Effector memory CD4-positive, alpha-beta T cell (primary cell): ENCODE measurements around the gene MNAT1.
"Not testable (repeated sequence)": the region's sequence is repeated elsewhere in the genome, so short reads cannot be mapped to it uniquely, and the experiment has no call there.

Experiments used
- DNase-seq, 3 donors: peaks; one replicate each; pipeline ENCODE4 v3.0.0-alpha.2; 2020
- H3K27ac ChIP-seq: 2 replicates; pipeline ENCODE4 v1.7.0; 2013; ENCODE audit warnings: mild to moderate bottlenecking, low read length, moderate library complexity; ENCODE audit not compliant: insufficient read depth, poor library complexity, severe bottlenecking
- H3K27me3 ChIP-seq: replicated peaks from 2 replicates; pipeline ENCODE4 v1.7.0; 2013; ENCODE audit warnings: mild to moderate bottlenecking, low read length; ENCODE audit not compliant: insufficient read depth, control insufficient read depth, poor library complexity, severe bottlenecking
- H3K36me3 ChIP-seq: 2 replicates; pipeline ENCODE4 v1.7.0; 2013; ENCODE audit warnings: mild to moderate bottlenecking, low read length, moderate library complexity; ENCODE audit not compliant: control insufficient read depth, insufficient read depth
- H3K4me1 ChIP-seq: 2 replicates; pipeline ENCODE4 v1.7.0; 2013; ENCODE audit warnings: low read length, mild to moderate bottlenecking; ENCODE audit not compliant: control insufficient read depth, insufficient read depth, poor library complexity, severe bottlenecking
- H3K4me3 ChIP-seq: 2 replicates; pipeline ENCODE4 v1.7.0; 2013; ENCODE audit warnings: low read length, low read depth, mild to moderate bottlenecking; ENCODE audit not compliant: insufficient read depth, poor library complexity, severe bottlenecking
- H3K9me3 ChIP-seq: 2 replicates; pipeline ENCODE4 v1.7.0; 2013; ENCODE audit warnings: mild to moderate bottlenecking, low read length, moderate library complexity; ENCODE audit not compliant: control insufficient read depth

MNAT1 gene

DNA sequence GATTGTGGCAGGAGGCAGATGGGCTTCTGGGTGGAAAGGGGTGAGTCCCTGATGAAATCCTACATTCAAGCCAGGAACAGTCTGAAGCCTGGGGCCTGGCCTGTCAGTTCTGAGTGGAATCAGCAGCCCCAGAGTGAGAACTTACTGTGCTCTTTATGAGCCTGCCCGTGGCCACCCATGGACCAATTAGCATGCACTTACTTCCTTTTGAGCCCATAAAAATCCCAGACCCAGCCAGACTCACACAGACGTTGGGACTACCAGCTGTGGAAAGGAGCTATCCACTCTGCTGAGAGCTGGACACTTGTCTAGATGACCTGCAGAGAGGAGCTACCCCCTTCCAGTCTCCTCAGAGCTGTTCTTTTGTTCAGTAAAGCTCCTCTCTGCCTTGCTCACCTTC is 104.5 kb downstream of the MNAT1 start:
- no peaks in the 10 kb centered on the region for H3K27me3 ChIP-seq
- peaks cover 7% of the 10 kb centered on the region for H3K36me3 ChIP-seq
- no peaks in the 10 kb centered on the region for H3K9me3 ChIP-seq
- DNase-seq, result no peak
- no peak overlapping the region for H3K4me3 ChIP-seq
- no peaks in the 10 kb centered on the region for H3K4me1 ChIP-seq
- no peak overlapping the region for H3K27ac ChIP-seq

DNA sequence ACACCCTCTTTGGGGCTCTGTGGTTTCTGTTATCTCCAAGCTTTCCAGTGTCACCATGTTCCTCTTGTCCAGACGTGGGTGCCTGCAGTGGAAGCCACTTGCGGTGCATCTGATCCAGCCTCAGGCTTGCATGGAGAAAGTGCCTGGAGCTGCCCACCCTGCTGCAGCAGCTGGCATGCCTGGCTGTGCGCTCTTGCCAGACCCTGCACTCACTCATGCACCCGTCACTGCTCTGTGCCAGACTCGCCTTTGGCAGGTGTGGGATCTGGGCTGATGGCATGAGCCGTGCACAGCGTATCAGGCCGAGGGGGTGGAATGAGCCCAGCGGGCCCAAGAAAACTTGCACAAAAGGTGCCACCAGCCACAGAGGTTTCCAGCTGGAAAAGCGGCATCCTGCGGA is 105.1 kb downstream of the MNAT1 start:
- no peaks in the 10 kb centered on the region for H3K9me3 ChIP-seq
- H3K27ac ChIP-seq, result no peak overlapping the region
- H3K27me3 ChIP-seq, result no peaks in the 10 kb centered on the region
- peaks cover 7% of the 10 kb centered on the region for H3K36me3 ChIP-seq
- DNase-seq, result no peak
- H3K4me3 ChIP-seq, result no peak overlapping the region
- H3K4me1 ChIP-seq, result no peaks in the 10 kb centered on the region

DNA sequence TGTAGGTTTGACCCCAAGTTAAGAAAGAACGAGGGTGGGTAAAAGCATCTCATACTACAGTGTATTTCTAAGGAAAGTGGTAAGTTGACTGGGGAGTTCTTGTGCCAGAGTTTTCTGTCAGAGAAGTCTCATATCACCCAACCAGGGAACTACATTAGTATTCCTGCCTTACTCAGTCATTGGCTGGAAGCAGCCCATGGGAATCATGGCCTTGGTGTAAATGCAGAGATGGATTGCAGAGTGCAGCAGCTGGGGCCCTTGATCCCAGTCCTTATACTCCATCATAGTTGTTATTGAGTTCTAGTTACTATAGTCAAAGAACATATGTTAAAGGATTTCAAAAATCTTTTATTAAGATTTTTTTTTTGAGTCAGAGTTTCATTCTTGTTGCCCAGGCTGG is 105.8 kb downstream of the MNAT1 start:
- Histone ChIP-seq H3K27me3 (no peaks in the 10 kb centered on the region), H3K9me3 (no peaks in the 10 kb centered on the region), H3K4me3 (no peak overlapping the region), H3K36me3 (peaks cover 7% of the 10 kb centered on the region), H3K4me1 (no peaks in the 10 kb centered on the region), H3K27ac (no peak overlapping the region)
- DNase-seq, result no peak

DNA sequence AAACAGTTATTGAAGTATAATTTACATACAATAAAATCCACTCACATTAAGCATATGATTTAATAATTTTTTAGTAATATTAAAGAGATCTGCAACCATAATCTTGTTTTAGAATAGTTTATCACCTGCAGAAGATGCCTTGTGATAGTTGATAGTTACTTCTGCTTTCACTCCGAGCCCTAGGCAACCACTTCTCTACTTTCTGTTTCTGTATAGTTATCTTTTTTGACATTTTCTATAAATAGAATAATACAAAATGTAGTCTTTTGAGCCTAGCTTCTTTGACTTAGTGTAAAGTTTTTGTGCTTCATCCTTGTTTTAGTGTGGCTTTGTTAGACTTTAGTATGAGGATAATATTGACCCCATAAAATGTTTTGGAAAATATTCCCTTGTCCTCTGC is 111.0 kb downstream of the MNAT1 start:
- no peaks in the 10 kb centered on the region for H3K36me3 ChIP-seq
- DNase-seq, result no peak
- H3K9me3 ChIP-seq, result no peaks in the 10 kb centered on the region
- H3K27ac ChIP-seq, result no peak overlapping the region
- no peaks in the 10 kb centered on the region for H3K4me1 ChIP-seq
- H3K4me3 ChIP-seq, result no peak overlapping the region
- H3K27me3 ChIP-seq, result no peaks in the 10 kb centered on the region

DNA sequence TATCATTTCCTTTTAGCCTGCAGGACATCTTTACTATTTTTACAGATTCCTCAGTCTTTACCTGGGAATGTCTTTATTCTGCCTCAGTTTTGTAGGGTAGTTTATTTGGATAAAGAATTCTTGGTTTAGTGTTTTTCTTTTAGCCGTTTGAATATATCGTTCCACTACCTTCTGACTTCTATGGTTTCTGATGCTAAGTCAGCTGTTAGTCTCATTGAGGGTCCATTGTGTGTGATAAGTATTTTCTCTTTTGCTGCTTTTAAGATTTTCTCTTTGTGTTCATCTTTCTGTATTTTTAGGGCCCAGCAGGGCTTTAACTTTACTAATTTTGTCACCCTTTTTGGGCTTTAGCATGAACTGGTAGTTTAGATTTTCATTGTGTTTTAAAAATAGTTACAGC is 113.5 kb downstream of the MNAT1 start:
- no peak for DNase-seq
- H3K9me3 ChIP-seq, result no peaks in the 10 kb centered on the region
- no peaks in the 10 kb centered on the region for H3K4me1 ChIP-seq
- no peak overlapping the region for H3K27ac ChIP-seq
- H3K36me3 ChIP-seq, result no peaks in the 10 kb centered on the region
- no peak overlapping the region for H3K4me3 ChIP-seq
- no peaks in the 10 kb centered on the region for H3K27me3 ChIP-seq

DNA sequence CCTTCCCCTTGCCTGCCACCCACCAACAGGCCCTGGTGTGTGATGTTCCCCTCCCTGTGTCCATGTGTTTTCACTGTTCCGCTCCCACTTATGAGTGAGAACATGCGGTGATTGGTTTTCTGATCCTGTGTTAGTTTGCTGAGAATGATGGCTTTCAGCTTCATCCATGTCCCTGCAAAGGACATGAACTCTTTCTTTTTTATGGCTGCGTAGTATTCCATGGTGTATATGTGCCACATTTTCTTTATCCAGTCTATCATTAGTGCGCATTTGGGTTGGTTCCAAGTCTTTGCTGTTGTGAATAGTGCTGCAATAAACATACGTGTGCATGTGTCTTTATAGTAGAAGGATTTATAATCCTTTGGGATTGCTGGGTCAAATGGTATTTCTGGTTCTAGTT is 117.1 kb downstream of the MNAT1 start:
- H3K4me3 ChIP-seq, H3K27ac ChIP-seq, DNase-seq: not testable (repeated sequence)

DNA sequence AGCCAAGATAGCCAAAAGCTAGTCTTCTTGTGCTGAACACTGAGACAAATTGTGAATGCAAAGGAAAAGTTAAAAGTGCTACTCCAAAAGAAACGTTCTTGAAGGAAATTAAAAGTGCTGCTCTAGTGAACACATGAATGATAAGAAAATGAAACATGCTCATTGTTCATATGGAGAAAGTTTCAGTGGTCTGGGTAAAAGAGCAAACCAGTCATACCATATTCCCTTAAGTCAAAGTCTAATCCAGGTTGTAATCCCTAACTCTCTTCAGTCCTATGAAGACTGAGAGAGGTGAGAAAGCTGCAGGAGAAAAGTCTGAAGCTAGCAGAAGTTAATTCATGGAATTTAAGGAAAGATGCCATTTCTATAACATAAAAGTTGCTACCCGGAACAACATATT is 121.5 kb downstream of the MNAT1 start:
- H3K36me3 ChIP-seq, result no peaks in the 10 kb centered on the region
- no peak for DNase-seq
- no peaks in the 10 kb centered on the region for H3K4me1 ChIP-seq
- H3K27ac ChIP-seq, result no peak overlapping the region
- H3K9me3 ChIP-seq, result no peaks in the 10 kb centered on the region
- no peaks in the 10 kb centered on the region for H3K27me3 ChIP-seq
- H3K4me3 ChIP-seq, result no peak overlapping the region

More for the DNA sequence above, 117.1 kb downstream of the MNAT1 start:
- H3K4me1 ChIP-seq, H3K9me3 ChIP-seq, H3K36me3 ChIP-seq, H3K27me3 ChIP-seq: not testable (repeated sequence)

DNA sequence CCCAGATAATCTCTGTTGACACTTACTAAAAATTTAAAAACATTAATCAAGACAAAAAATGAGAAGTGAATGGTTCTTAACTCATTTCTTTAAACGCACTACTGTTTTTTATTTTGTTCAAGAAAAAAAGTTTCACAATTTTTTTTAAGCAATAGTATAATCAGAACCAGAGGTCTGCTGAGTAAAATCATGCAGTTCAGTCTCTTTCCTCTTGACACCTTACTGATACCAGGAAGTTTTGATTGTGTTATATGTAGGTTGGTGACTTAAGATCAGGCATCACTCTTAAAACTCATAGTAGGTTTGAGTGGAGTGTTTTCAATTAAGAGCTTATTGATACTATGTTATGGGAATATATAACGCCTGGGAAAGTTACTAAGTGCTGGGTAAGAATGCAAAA is 125.0 kb downstream of the MNAT1 start:
- Histone ChIP-seq H3K9me3 (no peaks in the 10 kb centered on the region), H3K27me3 (no peaks in the 10 kb centered on the region), H3K4me1 (no peaks in the 10 kb centered on the region), H3K36me3 (no peaks in the 10 kb centered on the region), H3K4me3 (no peak overlapping the region), H3K27ac (no peak overlapping the region)
- DNase-seq, result no peak

DNA sequence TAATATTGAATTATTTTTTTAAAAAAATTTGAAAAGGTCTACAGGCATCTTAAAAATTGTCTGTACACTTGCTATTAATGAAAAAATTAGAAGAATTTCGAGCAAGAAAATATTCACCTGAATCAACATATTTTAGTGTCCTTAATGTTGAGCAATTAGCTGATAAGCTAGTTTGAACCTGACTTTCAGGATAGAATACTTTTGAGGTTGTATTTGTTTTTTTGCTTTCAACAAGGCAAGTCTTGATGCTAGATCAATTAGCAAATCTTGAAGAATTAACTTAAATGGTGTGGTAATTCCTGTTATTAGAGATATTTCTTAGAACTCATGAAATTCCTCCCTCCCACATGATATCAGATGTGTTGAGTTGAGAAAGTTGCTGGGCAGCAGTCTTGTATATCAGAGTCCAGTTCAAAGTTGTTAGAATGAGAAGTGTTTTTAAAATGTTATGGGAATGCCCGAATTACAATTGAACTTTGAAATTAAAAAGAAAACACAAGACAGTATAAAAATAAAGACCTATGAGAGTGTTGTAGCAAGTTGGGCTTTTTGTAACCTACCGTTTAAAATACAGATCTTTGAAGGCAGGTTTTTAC is 127.1 kb downstream of the MNAT1 start:
- H3K27me3 ChIP-seq, result no peaks in the 10 kb centered on the region
- no peaks in the 10 kb centered on the region for H3K36me3 ChIP-seq
- H3K4me1 ChIP-seq, result no peaks in the 10 kb centered on the region
- no peak overlapping the region for H3K27ac ChIP-seq
- DNase-seq, result no peak
- no peaks in the 10 kb centered on the region for H3K9me3 ChIP-seq
- no peak overlapping the region for H3K4me3 ChIP-seq

DNA sequence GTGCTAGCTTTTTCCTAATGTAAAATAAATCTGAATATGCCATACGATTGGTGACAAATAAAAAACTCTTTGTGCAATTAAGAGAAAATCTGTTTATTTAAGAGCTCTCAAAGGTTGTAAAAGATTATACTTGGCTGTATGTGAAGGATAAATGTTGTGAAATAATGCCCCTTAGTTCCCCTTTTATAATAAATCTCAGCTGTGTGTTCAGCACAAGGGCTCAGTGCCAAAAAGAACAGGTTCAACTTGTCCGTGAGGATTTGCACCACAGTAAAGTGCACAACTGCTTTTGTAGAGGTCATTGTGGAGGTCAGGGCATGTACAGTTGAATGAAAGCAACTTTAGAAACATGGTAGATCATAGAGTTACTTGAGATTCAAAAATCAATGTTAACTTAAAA is 127.7 kb downstream of the MNAT1 start:
- H3K4me3 ChIP-seq, result no peak overlapping the region
- no peak for DNase-seq
- H3K4me1 ChIP-seq, result no peaks in the 10 kb centered on the region
- no peak overlapping the region for H3K27ac ChIP-seq
- H3K27me3 ChIP-seq, result no peaks in the 10 kb centered on the region
- H3K36me3 ChIP-seq, result no peaks in the 10 kb centered on the region
- H3K9me3 ChIP-seq, result no peaks in the 10 kb centered on the region

DNA sequence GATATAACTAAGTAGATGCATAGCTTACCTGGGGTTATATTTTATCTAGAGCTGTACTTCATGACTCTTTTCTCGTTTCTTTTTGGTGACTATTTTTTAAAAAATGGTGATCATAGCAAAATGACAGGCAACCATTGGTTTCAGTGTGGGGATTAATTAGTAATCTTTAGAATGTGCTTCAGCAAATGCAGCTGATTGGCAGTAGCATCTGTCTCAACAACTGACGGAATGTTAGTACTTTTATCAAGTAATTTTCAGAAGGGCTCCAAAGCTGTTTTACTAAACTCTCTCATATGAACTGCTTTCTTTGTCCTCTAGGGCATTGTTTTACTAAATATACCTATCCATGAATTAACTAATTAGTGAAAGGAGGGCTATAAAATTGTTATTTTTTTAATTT is 128.7 kb downstream of the MNAT1 start:
- no peaks in the 10 kb centered on the region for H3K27me3 ChIP-seq

More for the DNA sequence above, 128.7 kb downstream of the MNAT1 start:
- H3K27ac ChIP-seq, result no peak overlapping the region
- no peaks in the 10 kb centered on the region for H3K36me3 ChIP-seq
- no peaks in the 10 kb centered on the region for H3K9me3 ChIP-seq
- H3K4me1 ChIP-seq, result no peaks in the 10 kb centered on the region
- DNase-seq, result no peak
- H3K4me3 ChIP-seq, result no peak overlapping the region
